HG03159 (cell line): Measurements from ENCODE around the gene RNF207.

Source experiments
- ATAC-seq: cut with Tn5 transposase; IDR thresholded peaks from one replicate; pipeline ENCODE4 v1.9.1; 2021; ENCODE audit warnings: mild to moderate bottlenecking, moderate library complexity; ENCODE audit not compliant: unreplicated experiment

Gene RNF207

DNA sequence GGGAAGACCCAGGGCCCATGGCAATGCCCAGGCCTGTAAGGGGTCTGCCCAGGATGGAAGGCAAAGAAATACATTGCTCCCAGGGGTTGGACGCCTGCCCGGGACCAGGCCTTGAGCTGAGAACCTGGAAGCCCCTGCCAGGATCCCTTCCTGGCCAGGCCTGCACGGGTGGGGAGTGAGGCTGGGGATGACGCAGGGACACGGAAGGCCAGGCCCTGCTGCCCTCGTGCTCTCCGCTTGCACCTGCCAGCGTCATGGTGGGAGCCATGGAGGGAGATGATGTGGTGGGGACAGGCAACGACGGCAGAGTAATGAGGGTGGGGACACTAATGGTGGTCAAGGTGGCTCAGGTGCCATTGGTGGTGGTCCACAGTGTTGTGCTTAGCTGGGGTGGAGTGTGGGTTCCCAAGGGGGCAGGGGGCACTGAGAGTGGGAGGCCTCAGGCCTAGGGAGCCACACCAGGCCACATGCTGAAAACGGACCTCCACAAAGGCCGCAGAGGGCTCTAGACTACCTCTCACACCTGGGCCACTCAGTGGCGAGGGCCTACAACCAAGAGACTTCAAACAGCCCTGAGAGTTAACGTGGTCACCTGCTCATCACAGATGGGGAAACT lies 42.4 kb downstream of the RNF207 start:
- ATAC-seq = no peak

DNA sequence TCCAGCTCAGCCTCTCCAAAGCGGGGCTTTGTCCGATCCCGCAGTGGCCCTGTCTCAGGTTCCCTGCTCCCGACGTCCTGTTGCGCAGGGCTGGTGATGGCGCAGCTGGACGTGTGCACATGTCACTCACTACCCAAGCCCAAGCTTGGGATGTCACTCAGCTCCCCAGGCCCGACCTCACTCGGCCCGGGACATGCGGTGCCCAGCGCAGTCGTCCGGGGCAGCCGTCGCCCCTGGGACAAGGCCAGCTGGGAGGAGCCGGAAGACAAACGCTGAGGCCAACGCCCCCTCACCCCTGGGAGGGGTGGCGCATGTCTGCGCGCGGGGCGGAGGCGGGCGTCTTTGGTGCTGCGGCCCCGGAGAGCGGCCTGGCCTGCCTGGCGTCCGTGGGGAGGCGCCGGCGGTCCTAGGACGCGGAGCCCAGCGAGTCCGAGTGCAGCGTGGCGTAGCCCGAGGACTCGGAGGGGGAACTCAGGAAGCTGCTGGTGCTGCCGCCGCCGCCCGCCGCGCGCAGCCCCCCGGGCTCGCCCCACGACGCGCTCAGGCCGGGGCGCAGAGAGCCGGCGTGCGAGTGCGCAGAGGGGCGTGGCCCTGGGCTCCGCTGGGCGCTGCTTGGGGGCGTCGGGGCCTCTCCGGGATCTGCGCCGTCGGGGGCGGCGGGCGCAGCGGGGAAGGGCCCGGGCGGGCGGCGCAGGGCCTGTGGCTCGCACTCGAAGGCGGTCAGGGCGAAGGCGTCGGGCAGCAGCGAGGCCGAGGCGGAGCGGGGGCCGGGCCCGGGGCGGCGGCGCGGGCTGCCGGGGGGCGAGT lies 43.2 kb downstream of the RNF207 start:
- ATAC-seq = no peak

DNA sequence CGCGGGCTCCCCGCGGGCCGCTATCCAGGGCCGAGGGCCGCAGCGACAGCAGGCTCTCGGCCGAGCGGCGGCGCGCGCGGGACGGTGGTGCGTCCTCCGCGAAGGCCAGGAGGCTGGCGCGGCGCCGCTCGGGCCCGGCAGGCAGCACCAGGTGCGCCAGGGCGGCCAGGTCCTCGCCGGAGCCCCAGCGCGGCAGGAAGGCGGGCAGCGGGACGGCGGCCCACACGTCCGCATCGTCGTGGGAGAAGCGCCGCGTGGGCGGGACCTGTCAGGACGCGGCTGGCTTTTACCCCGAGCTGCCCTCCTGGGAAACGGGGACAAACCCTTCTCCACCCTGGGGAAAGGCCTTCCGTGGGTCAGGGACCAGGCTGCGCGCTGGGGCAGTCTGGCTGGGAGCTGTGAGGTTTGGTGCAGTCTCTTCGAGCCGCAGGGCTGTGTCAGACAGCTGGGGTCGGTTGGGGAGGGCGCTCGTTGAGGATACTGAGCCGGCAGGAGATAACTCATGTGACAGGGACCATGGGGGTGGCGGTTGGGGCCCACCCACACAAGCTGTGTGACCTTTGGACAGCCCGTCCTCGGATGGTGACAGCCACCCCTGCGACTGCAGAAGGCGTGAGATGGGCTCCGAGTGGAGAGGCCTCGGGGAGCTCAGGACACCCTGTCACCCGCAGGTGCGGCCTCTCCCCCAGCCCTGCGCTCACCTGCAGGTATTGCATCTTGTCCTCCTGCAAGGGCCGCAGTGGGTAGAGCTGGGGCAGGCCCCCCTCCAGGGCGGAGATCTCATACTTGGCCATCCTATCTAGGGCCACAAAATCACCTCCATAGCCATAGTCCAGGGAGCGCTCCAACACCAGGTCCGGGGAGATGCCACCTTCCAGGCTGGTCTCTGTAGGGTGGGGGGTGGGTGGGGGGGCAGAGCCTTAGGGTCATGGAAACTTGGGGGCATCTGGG lies 44.1 kb downstream of the RNF207 start:
- no peak for ATAC-seq

DNA sequence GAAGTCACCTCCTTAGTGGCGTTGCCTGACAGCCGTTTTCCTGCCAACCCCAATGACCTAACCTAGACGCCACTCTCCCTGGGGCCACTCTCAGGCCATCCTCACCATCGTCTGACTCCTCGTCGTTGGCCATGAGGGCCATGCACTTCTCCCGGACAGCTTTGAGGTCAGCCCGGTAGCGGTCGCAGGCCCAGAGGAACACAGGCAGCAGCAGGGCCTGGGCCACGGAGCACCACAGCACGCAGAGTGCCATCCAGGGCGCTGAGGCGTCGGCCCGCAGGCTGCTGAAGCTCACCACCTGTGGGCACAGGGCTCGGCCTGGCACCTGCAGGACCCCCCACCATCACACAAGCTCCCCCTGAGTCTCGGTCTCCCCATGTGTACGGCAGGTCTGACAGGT lies 45.3 kb downstream of the RNF207 start:
- no peak for ATAC-seq

DNA sequence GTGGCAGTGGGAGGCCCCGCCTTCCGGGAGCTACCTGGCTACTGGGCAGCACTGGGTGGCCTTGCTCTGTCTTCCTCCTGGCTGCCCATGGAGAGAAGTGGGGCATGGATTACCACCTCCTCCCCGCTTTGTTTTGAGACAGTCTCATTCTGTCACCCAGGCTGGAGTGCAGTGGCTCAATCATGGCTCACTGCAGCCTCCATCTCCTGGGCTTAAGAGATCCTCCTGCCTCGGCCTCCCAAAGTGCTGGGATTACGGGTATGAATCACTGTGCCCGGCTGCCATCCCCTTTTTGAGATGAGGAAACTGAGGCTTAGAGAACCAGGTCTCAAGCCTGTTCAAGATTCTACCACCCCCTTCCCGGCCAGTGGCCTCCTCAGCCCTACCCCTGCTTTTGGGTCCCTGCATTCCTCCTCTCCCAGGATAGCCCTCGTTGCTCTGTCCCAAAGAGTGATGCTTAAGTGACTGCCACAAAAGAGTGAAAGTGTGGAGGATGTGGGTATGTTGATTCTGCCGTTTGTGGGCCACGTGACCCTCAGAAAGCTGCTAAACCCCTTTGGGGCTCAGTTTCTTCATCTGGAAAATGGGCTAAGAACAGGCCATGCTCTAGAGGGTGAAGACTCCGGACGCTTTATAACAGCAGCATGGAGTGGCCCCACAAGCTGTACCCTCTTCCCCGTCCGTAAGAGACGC lies 45.9 kb downstream of the RNF207 start:
- ATAC-seq = no peak

DNA sequence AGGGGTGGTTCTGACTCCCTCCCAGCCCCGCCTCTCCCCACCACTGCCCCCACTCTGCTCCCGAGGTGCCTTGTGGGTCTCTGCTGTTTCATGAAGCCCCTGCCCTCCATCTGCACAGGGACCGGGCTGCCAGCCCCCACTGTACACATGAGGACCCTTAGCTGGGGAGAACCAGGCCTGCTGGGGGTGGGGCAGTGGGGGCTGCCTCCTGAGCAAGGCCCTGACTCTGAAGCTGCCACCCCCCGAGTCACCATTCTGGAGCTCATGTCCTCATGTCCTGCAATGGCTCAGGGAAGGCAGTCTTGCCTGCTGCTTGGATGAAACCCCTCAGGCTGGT lies 46.4 kb downstream of the RNF207 start:
- ATAC-seq = no peak

DNA sequence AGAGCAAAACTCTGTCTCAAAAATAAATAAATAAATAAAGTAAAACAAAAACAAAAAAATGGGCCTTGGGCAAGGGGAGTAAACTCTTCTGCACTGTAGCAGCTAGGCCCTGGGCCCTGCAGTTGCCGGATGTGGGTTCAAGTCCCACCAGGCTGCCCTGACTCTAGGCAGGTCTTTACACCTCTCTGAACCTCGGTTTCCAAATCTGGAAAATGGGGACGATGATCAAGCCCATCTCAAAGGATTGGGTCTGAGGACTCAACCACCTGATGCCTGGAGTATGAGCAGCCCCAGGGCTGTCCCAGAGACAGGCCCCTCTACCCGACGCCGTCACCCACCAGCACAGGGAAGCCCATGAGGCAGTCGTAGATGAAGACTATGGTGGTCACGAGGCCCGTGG lies 47.5 kb downstream of the RNF207 start:
- ATAC-seq = no peak

DNA sequence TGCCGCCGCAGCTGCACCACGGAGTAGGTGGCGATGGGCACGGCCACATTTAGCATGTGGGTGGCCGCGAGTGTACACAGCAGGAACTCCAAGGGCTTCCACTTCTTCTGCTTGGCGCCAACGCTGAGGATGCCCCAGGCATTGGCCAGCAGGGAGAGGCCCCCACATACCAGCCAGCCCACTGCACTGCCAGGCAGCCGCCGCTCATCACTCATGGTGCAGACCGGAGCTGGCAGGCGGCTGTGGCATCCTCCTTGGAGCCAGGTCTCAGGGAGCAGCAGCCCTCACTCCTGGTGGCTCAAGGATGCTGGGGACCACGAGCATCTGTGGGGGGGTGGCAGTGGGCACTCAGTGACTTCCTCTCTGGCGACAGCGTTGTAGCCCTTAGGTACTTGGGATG lies 48.8 kb downstream of the RNF207 start:
- ATAC-seq = no peak

DNA sequence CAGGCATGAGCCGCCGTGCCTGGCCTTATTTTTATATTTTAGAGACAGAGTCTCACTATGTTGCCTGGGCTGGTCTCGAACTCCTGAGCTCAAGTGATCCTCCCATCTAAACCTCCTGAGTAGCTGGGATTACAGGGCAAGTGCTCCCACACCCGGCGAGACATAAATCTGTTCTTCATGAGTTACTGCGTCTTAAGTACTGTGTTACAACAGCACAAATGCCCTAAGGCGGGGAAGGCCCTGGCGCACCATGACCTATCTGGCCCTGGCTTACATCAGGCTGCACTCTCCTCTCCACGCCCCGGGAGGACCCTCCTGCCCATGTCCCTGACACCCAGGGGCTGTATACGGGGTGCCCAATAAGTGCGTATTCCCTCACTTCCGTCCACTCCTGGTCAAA lies 50.7 kb downstream of the RNF207 start:
- ATAC-seq = no peak

DNA sequence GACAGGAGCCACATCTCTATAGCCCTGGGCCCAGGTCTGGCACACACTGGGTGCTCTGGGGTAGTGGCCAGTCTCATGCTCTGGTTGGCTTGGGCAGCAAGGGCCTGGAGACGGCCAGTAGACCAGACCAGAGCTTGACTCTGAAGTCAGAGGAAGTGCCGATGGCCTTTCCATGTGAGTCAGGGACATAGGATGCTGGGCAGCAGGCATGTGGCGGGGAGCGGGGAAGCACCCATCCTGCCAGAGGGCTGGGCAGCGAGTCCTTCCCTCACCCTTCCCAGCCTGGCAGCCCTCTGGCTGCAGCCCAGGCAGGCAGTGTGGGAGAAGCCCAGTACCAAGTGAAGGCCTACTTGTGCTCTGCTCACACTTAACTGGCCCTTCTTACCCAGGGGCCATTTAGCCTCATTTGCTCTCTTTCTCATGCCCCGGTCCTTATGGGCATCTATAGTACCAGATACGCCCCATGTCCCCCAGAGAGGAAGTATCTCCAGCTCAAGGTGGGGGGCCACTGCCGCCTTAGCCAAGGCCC lies 51.7 kb downstream of the RNF207 start:
- ATAC-seq = no peak

DNA sequence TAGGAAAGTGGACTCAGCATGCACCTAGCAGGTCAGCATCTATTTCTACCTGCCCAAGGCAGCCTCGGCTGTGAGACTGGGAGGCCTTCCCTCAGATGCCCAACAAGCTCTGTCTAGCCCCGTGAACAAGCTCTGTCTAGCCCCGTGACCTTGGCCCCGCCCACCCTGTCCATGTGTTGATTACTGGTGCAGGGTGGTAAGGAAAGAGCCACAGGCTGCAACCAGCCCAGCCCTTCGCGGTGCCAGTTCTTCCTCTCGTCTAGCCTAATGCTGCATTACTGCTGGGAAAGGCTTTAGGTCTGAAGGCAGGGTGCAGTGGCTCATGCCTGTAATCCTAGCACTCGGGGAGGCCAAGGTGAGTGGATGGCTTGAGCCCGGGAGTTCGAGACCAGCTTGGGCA lies 52.8 kb downstream of the RNF207 start:
- ATAC-seq = no peak

DNA sequence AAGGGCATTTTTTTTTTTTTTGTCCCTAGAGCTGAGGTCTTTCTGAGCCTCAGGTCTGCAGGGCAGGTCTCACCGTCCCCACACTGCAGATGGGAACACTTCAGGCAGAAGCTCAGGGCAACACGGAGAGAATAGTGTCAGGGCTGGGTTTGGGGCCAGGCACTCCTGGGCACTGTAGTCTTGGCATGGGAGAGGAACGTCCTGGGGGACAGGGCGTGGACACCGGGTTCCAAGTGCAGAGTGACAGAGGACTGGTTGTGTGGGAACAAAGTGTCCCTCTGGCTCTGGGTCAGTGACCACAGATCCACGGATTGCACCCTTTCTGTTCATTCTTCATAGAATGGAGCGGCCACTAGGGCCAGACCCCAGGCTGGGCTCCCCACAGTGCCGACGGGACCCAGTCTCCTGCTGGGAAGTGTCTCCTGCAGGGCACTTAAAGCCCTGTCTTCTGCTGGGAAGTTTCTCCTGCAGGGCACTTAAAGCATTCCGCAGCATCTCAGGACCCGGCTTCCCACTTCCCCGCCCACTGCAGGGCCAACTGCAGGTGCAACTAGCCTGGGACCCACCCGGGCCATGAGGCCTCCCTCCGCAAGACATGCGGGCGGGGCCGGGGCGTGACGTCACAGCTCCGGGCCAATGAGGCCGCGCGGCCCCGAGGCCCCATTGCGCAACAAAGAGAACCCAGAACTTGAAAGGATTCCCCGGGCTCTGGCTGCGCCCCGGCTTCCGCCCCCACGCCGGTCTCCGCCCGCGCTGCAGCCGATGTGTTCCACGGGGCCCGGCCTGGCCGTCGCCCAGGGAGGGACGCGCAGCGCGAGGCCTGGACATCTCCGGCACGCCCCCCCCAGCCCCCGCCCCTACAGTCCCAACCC lies 53.8 kb downstream of the RNF207 start:
- ATAC-seq = no peak

DNA sequence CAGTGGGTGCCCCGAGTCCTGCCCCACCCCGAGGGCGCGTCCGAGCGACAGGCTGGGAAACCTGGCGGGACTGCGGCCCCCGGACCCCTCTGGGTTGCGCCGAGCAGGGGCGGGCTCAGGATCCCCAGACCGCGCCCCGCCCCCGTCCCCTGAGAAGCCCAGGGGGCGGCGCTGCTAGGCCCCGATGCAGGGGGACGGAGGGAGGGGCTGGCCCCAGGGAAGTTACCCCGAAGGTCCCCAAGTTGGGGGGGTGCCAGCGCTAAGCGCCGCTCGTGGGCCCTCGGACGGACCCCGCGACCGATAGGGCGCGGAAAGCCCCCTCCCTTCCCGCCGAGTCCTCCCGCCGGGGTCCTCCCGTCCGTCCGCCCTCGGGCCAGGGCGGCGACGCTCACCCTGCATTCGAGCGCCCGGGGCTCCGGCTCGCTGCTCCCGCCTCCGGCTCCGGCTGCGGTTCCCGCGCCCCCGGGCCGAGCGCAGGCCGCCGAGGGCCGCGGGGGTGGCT lies 54.6 kb downstream of the RNF207 start:
- ATAC-seq = no peak

DNA sequence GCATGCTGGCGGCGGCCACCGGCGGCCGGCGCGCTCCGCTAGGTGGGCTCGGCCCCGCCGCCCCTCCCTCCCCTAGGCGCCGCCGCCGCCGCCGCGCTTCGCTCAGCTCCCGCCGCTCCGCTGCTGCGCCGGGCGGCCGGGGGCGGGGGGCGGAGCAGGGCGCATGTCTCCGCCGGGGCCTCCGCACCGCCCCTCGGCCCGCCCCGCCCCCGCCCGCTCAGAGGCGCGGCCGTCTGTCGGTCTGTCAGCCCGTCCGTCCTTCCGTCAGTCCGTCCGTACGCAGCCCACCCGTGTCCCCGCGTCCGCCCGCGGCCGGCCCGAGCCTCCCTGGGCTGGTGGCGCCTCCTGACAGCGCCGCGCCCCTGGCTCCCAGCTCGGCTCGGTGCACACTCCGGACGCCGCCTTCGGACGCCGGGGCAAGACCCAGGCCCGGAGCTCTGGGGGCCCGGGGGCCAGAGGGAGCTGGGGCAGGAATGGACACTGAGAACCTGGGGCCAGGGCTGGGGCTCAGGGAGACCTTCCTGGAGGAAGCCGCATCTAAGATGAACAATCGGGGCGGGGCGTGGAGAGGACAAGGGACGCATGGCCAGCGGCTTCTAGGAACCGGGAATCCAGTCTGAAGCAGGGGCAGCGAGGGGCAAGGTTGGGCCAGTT lies 55.2 kb downstream of the RNF207 start, which contains the start of gene GPR153:
GPR153 (minus strand) TSS at position 138 of the 654 bp plus-strand sequence. CDS start 6,193 bp downstream, outside the sequence.
- ATAC-seq = no peak

DNA sequence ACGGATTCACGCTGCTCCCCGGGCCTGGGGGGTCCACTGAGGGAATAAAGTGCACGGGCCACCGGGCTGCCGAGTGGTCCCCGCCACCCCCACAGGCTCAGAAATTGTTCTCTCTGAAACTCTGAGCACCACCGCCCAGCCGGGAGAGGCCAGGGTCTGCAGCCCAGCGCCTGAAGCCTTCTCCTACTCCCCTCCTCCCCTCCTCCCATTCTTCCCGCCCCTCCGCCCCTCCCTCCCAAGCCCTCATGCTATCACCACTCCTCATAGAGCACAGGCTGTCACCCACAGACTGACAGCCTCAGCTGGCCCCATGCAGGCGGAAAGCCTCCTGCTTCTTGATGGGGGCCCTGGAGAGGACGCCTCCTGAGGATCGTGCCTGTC lies 55.7 kb downstream of the RNF207 start:
- ATAC-seq = no peak

DNA sequence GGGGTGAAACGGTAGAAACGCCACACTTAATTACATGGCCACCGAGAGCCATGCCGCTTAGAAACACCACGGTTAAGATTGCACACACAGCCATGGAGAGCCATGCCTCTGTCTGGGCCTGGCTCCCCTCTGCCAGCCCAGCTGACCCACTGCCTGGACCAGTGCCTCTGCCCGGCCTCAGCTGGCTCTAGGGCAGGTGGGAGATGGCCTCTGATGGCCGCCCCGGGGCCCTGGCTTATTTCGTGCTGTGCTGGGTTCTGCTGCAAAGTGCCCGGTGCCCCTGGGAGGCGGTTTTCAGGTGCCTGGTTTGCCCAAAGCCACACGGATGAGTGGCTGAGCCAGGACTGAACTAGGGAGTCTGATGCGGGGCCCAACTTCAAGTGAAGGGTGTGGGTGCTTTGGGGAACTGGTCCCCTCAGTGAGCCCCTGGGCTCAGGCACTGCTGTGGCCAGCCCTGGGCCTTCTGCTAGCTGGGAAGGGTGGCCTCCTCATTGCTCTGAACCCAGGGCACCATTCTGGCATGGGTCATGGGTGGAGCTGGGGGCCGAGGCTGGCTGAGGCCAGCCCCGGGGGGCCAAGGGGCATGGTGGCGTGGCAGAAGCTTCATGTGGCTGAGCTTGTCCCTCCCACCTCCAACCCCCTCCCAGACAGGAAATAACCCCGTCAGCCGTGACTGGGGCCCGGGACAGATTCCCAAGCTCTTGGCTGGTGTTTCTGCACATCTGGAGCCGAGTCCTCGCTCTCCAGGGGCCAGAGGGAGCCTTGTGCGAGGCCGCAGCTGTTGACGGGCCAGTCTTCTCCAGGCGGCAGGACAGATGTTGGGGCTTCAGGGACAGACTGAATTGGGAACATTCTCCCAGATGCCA lies 56.9 kb downstream of the RNF207 start:
- ATAC-seq = no peak

DNA sequence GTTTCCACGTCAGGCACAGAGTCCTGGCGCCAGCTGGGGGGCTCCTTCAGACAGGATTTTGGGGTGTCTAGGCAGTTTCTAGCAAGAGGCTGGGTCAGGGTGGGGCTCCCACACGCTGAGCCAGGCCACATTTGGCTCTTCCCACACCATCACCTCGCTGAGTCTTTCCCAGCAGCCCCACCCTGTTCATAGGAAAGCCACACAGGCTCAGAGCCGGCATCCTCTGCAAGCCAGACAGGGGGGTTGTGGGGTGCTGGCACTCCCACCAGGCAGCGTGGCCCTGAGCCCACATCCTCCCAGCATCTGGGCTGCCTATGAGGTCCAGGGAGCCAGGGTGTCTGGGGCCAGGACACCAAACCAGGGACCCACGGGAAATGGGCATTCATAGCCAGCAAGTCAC lies 57.8 kb downstream of the RNF207 start:
- ATAC-seq = no peak

DNA sequence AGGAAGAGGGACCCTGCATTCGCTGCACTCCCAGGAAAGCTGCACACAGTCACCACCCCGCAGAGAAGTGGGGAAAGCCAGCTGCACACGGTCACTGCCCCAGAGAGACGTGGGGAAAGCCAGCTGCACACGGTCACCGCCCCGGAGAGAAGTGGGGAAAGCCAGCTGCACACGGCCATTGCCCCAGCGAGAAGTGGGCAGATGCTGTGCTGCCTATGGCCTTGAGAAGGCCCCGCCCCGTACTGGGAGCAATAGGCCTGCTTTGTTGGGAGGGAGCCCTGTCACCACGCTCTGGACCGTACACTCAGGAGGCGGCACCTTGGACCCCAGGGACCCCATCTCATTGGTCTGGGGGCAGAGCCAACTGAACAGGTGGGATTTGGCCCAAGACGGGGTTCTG lies 59.2 kb downstream of the RNF207 start:
- ATAC-seq = no peak
